ENCODE data around the gene AIG1. TPM values are rescaled to one million over a fixed set of nuclear protein-coding genes. Genes with fewer than 3 reads are reported as not detected.

The AIG1 gene
- total RNA-seq, 1 donor from 2014 or later, result 35.2 TPM

- DNase-seq (ENCODE audit: low read depth), result no peak
- Mint-ChIP-seq H3K4me1 (ENCODE audit: low read depth, unreplicated experiment) (no peaks in the 10 kb centered on the region), H3K4me3 (ENCODE audit: unreplicated experiment) (no peak overlapping the region), H3K27ac (ENCODE audit: unreplicated experiment) (no peak overlapping the region), H3K27me3 (ENCODE audit: low read depth, unreplicated experiment) (no peaks in the 10 kb centered on the region), H3K36me3 (ENCODE audit: low read depth, unreplicated experiment) (no peaks in the 10 kb centered on the region), H3K9me3 (ENCODE audit: unreplicated experiment) (no peaks in the 10 kb centered on the region)
- H3K4me3 ChIP-seq (ENCODE audit: insufficient read depth, low read depth, low read length), result no peak overlapping the region
- H3K9ac ChIP-seq (ENCODE audit: low read length), result no peak overlapping the region
- H3K4me1 ChIP-seq (ENCODE audit: insufficient read depth, low read length), result no peaks in the 10 kb centered on the region
- no peak overlapping the region for H3K27ac ChIP-seq (ENCODE audit: low read depth, low read length)
- no peak overlapping the region for H3K4me2 ChIP-seq (ENCODE audit: low read length)
- no peaks in the 10 kb centered on the region for H3K36me3 ChIP-seq (ENCODE audit: insufficient read depth, low read length)
- H2AFZ ChIP-seq (ENCODE audit: low read depth, low read length), result no peak overlapping the region
- H4K20me1 ChIP-seq (ENCODE audit: insufficient read depth, low read length), result no peaks in the 10 kb centered on the region
- no peak for FAIRE-seq
- no peaks in the 10 kb centered on the region for H3K27me3 ChIP-seq (ENCODE audit: insufficient read depth, low read length)
- no peaks in the 10 kb centered on the region for H3K9me3 ChIP-seq (ENCODE audit: insufficient read depth, low read depth, low read length)
- TF ChIP-seq CTCF (IDR thresholded peaks at IDR 0.05; ENCODE audit: insufficient read depth, low read depth, low read length), result no peak
- no peak for TF ChIP-seq EZH2 (IDR thresholded peaks at IDR 0.05; ENCODE audit: insufficient read depth, low read length)
- no peaks in the 10 kb centered on the region for H3K79me2 ChIP-seq (ENCODE audit: insufficient read depth, low read length)
These were observed 89.6 kb downstream of the AIG1 start for GRCh38 chr6:143150281-143150680.

GRCh38 chr6:143151381-143151780 is 90.7 kb downstream of the AIG1 start:
- FAIRE-seq (no peak), DNase-seq (ENCODE audit: low read depth) (no peak)
- Mint-ChIP-seq H3K36me3 (ENCODE audit: low read depth, unreplicated experiment) (no peaks in the 10 kb centered on the region), H3K9me3 (ENCODE audit: unreplicated experiment) (no peaks in the 10 kb centered on the region), H3K27me3 (ENCODE audit: low read depth, unreplicated experiment) (no peaks in the 10 kb centered on the region), H3K4me3 (ENCODE audit: unreplicated experiment) (no peak overlapping the region), H3K4me1 (ENCODE audit: low read depth, unreplicated experiment) (no peaks in the 10 kb centered on the region), H3K27ac (ENCODE audit: unreplicated experiment) (no peak overlapping the region)
- no peaks in the 10 kb centered on the region for H3K36me3 ChIP-seq (ENCODE audit: insufficient read depth, low read length)
- H3K79me2 ChIP-seq (ENCODE audit: insufficient read depth, low read length), result no peaks in the 10 kb centered on the region
- H3K9ac ChIP-seq (ENCODE audit: low read length), result no peak overlapping the region
- no peaks in the 10 kb centered on the region for H3K9me3 ChIP-seq (ENCODE audit: insufficient read depth, low read depth, low read length)
- TF ChIP-seq CTCF (IDR thresholded peaks at IDR 0.05; ENCODE audit: insufficient read depth, low read depth, low read length), result no peak
- TF ChIP-seq EZH2 (IDR thresholded peaks at IDR 0.05; ENCODE audit: insufficient read depth, low read length), result no peak
- no peaks in the 10 kb centered on the region for H4K20me1 ChIP-seq (ENCODE audit: insufficient read depth, low read length)
- H3K27ac ChIP-seq (ENCODE audit: low read depth, low read length), result no peak overlapping the region
- no peaks in the 10 kb centered on the region for H3K4me1 ChIP-seq (ENCODE audit: insufficient read depth, low read length)
- H3K27me3 ChIP-seq (ENCODE audit: insufficient read depth, low read length), result no peaks in the 10 kb centered on the region
- H3K4me2 ChIP-seq (ENCODE audit: low read length), result no peak overlapping the region
- H3K4me3 ChIP-seq (ENCODE audit: insufficient read depth, low read depth, low read length), result no peak overlapping the region
- H2AFZ ChIP-seq (ENCODE audit: low read depth, low read length), result no peak overlapping the region

GRCh38 chr6:143155681-143156080 is 95.0 kb downstream of the AIG1 start:
- no peak overlapping the region for H3K27ac Mint-ChIP-seq (ENCODE audit: unreplicated experiment)
- no peak for FAIRE-seq

More at GRCh38 chr6:143155681-143156080, 95.0 kb downstream of the AIG1 start:
- Mint-ChIP-seq H3K4me1 (ENCODE audit: low read depth, unreplicated experiment) (peaks cover 33% of the 10 kb centered on the region), H3K9me3 (ENCODE audit: unreplicated experiment) (no peaks in the 10 kb centered on the region), H3K36me3 (ENCODE audit: low read depth, unreplicated experiment) (no peaks in the 10 kb centered on the region), H3K27me3 (ENCODE audit: low read depth, unreplicated experiment) (no peaks in the 10 kb centered on the region), H3K4me3 (ENCODE audit: unreplicated experiment) (no peak overlapping the region)
- no peaks in the 10 kb centered on the region for H3K36me3 ChIP-seq (ENCODE audit: insufficient read depth, low read length)
- no peak for TF ChIP-seq EZH2 (IDR thresholded peaks at IDR 0.05; ENCODE audit: insufficient read depth, low read length)
- TF ChIP-seq CTCF (IDR thresholded peaks at IDR 0.05; ENCODE audit: insufficient read depth, low read depth, low read length), result no peak
- H3K27ac ChIP-seq (ENCODE audit: low read depth, low read length), result no peak overlapping the region
- no peak overlapping the region for H3K4me3 ChIP-seq (ENCODE audit: insufficient read depth, low read depth, low read length)
- no peaks in the 10 kb centered on the region for H3K4me1 ChIP-seq (ENCODE audit: insufficient read depth, low read length)
- H3K4me2 ChIP-seq (ENCODE audit: low read length), result no peak overlapping the region
- H2AFZ ChIP-seq (ENCODE audit: low read depth, low read length), result no peak overlapping the region
- H3K79me2 ChIP-seq (ENCODE audit: insufficient read depth, low read length), result no peaks in the 10 kb centered on the region
- no peaks in the 10 kb centered on the region for H3K27me3 ChIP-seq (ENCODE audit: insufficient read depth, low read length)
- DNase-seq (ENCODE audit: low read depth), result no peak
- H4K20me1 ChIP-seq (ENCODE audit: insufficient read depth, low read length), result no peaks in the 10 kb centered on the region
- H3K9me3 ChIP-seq (ENCODE audit: insufficient read depth, low read depth, low read length), result no peaks in the 10 kb centered on the region
- H3K9ac ChIP-seq (ENCODE audit: low read length), result no peak overlapping the region
